GM21576 (cell line): ENCODE results near the gene USO1.

Experiments
- ATAC-seq: cut with Tn5 transposase; IDR thresholded peaks from one replicate; pipeline ENCODE4 v1.9.1; 2021; ENCODE audit warnings: mild to moderate bottlenecking, moderate library complexity; ENCODE audit not compliant: unreplicated experiment

Gene USO1

DNA sequence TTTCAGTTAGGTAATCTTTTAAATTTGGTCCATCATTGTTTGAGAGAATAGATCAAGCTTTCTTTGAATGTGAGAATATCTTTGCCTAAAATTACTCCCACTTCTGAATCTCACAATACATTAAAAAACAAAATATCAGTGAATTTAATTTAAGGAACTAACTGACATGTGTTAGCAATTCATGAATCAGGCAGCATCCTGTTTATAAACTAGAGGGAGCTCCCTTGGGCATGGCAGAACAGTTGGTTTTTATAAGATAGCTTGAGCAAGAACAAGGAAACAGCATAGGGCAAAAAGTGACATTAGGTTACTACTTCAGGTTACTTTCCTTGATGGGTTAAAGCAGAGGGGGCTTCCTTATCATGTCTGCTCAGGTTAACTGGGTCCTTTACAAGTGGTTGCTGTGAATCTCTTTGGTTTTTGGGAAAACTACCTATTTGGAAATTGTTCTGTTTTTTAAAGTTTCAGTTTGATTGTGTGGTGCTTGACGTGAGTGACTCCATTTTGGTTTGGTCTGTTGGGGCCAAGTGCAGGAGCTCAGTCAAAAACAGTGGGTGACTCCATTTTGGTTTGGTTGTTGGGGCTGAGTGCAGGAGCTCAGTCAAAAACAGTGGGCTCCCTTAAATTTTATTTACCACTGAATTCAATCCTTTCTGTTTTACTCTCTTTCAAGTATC, 109.9 kb downstream of the USO1 start:
- ATAC-seq, result no peak

DNA sequence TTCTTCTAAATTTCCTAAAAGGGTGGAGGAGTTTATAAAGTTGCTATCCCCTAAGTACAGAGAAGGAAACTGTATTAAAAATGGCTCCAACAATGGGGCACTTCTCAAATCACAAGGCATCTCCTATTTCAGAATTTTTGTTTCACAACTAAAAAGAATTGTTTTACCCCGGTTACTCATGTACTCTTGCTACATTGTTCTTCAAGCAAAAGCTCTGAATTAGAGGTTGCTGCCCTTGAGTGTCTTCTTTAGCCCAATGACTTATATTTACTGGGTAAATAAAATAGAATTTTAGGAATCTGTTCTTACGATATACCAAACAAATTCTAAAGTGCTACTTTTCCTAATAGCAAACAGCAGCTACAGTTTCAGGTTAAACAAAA, 110.4 kb downstream of the USO1 start:
- no peak for ATAC-seq

DNA sequence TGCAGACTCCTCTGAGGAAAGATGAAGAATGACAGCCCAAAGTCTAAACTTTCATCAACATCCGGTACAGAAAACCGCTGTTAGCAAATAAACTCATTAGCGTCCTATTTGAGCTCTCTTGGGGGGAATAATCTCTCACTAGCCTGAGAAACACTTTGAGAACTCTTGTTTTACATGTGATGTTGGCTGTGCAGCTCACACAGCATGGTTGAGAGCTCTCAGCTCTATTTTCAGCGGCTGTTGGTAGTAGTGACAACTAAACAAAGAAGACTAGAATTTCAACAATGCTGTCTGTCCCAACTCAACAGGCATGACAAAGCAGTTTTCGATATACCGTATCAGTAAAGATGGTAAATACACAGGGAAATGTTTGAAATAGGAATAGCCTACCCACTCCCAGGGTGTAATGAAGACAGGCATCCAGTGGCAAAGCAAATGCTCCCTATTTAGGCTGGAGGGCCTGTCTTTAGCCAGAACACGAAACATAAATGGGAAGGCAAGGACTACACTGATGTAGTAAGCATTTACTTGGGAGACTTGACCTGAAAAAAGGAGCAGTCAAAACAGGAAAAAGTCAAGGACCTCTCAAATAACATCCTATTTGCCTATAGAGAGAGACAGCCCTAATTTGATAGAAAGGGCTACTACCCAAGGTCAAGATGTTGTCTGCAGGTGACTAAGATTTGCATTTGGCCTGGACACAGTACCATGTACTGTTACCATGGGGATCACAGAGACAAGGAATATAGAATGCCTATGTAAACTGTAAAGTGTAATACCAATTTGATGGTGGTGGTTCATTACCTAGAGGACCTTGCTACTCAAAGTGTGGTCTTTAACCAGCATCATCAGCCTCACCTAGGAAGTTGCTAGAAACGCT, 117.5 kb downstream of the USO1 start:
- no peak for ATAC-seq

DNA sequence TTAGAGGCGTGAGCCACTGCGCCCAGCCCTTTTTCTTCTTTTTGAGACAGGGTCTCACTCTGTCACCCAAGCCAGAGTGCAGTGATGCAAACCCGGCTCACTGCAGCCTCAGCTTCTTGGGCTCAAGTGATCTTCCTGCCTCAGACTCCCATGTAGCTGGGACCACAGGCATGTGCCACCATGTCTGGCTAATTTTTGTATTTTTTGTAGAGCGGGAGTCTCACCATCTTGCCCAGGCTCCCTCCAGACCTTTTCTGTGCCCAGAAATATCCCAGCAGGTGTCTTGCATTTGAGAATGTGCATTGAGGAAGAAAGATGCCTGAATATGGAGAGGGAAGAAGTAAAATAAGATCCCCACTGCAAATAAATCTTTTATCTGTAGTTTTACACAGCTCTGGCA, 119.2 kb downstream of the USO1 start:
- no peak for ATAC-seq

DNA sequence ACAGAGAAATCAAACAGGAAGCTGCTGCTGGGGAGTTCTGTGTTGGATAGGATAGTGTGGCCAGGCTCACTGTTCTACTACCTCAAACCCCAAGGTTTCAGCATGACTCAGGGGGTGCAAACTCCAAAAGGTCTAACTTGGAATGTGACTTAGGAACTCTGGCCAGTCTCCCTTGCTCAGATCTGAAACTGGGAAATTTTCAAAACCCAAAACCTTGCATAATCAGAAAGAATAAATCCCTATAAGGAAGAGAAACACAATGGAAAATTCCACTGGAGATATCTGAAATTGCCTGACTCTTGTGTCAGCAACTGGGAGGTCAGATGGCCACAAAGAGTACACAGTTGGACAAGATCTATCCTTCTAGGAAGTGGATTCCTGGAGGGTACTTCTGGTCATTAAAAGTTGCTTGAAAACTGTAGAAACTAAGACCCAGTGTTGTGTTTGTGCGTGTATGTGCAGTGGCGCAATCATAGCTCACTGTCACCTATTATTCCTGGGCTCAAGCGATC, 119.8 kb downstream of the USO1 start:
- no peak for ATAC-seq

DNA sequence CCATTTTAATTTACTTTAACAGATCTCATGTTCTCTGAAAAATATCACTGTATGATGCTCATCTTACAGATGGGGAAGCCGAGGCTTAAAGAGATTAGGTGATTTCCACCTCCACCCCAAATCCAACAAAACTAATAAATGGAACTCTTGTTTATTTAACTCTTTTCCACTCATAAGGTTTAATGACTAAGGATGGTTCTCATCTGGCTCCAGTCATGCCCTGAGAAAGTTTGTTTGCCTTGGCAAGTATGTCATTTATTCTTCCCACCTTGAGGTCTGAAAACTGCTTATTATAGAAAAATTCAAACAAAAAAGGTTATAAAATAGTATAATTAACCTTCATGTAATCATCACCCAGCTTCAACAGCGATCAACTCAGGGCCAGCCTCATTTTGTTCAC, 121.6 kb downstream of the USO1 start:
- ATAC-seq, result no peak

DNA sequence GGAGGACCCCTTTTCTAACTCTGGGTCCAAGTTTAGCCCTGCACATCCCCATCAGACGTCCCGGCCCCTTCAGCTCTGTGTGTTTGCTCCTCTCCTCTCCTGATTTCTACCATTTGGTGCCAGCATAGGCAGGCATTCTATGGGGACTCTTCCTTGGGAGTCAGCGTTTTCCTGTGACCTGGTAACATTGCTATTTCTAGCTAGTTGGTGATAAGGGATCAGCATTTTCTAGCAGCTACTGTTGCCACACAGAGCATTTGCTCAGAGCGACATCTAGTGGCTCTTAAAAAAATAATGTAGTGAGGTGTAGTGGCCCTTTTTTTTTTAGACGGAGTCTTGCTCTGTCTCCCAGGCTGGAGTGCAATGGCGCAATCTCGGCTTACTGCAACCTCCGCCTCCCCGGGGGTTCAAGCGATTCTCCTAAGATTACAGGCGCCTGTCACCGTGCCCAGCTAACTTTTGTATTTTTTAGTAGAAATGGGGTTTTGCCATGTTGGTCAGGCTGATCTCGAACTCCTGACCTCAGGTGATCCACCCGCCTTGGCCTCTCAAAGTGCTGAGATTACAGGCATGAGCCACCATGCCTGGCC, 123.9 kb downstream of the USO1 start:
- peak; percentile 71 for ATAC-seq

DNA sequence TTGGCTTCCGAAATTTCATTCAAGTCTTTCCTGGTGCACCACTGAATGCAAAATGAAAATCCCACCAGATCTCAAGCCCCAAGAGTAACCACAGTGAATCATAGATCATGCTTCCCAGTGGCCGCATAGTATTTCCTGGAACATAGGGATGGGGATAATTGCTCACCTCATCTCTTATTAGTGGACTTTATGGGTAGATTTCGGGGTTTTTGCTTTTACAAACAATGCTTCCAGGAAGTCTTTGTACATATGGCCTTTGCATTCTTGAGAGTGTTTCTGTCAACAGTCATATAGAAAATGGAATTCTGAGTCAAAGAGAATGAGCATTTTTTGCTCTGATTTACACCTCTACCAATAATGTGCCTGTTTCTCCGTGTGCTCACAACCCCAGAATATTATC, 124.5 kb downstream of the USO1 start:
- ATAC-seq, result no peak

DNA sequence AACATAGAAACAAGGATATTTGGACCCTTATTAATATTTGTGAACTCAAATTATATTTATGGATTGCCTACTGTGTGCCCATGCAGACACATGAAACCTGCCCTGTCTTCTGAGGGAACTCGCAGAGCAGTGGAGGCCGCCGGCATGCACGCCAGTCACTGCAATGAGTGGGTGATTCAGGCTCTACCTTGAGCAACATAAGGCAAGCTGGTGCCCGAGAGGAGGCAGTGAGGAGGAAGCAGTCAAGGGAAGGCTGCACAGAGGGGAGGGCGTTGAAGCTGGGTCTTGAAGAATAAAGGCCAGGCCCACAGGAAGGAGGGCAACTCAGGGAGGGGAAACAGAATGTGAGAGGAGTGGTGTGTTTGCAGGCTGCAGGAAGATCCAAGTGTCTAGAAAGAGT, 125.1 kb downstream of the USO1 start:
- no peak for ATAC-seq

DNA sequence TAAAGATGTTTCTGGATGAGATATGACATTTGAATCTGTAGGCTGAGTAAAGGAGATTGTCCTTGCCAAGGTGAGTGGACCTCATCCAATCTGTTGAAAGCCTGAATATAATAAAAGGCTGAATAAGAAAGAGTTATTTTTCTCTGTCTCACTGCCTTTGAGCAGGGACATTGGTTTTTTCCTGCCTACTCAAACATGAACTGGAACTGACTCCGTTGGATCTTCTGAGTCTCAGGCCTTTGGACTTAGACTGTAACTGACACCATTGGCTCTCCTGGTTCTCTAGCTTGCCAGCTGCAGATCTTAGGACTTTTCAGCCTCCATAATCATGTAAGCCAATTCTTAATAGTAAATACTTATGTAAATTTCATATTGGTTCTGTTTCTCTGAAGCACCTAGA, 134.3 kb downstream of the USO1 start:
- ATAC-seq, result no peak

DNA sequence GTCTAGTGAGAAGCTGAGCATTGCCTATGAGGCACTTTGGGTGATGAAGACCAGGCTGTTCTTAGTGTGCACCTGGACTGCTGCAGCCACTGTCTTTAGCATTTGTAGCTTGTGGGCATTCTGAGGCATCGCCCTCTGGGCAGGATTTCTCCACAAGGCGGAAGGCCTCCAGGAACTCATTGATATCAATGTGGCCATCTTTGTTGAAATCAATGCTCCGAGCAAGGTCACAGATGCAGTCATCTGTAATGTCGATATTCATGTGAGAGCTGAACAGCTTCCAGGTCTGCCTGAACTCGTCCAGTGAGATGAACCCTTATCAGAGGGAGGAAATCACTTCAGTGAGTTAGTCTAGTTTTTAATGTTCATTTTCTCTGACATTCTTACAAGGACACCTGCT, 136.2 kb downstream of the USO1 start:
- no peak for ATAC-seq
